Measurements from ENCODE around the gene MBD3L2B.

MBD3L2B gene

DNA sequence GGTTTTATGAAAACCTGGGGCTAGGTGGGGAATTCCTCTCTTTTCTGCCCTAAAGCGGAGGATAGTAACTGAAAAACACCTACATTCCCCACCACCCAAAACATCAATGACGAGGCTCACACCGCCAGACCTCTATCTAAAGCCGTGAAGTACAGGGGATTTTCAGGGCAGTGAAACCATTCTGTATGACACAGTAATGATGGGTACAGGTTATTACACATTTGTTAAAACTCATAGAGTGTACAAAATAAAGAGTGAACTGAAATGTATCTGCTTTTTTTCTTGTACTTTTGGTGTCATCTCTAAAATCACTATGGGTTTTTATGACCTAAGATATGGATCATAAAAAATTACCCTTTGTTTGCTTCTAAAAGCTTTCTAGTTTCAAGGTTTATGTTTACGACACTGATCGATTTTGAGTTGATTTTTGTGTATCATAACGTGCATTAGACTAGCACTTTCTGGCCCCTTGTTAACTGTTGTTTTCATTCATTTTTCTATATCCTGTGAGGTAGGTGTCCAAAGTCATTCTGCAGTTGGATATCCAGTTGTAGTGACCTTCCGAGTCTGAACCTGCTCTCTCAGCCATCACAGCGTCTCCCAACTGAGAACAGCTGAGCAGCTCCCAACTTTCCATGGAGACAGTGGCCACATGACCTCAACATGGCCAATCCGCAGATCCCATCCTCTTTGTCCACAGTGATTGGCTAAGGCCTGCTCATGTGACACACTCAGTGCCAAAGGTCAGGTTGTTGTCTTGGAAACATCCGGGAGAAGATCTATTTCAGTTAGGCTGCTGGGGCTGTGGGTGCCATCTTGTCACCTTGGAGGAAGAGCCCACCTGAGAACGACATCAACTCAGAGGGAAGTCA, 10.3 kb downstream of the MBD3L2B start:
- DNase-seq = no peak

GRCh38 chr19:7007859-7008258, 13.4 kb downstream of the MBD3L2B start:
- no peak for DNase-seq

DNA sequence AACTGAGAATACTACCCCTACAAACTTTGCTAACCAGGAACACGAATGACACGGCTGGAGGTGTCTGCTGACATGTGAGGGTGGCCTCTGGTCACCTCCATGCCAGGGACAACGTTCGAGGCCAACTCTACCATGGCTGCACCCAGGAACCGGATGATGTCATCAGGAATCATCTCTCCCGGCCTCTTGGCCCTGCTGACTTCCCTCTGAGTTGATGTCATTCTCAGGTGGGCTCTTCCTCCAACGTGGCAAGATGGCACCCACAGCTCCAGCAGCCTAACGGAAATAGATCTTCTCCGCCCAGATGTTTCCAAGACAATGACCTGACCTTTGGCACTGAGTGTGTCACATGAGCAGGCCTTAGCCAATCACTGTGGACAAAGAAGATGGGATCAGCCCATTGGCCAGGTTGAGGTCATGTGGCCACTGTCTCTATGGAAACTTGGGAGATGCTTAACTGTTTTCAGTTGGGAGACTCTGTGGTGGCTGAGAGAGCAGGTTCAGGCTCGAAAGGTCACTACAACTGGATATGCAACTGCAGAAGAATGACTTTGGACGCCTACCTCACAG, 15.0 kb downstream of the MBD3L2B start:
- DNase-seq = no peak

DNA sequence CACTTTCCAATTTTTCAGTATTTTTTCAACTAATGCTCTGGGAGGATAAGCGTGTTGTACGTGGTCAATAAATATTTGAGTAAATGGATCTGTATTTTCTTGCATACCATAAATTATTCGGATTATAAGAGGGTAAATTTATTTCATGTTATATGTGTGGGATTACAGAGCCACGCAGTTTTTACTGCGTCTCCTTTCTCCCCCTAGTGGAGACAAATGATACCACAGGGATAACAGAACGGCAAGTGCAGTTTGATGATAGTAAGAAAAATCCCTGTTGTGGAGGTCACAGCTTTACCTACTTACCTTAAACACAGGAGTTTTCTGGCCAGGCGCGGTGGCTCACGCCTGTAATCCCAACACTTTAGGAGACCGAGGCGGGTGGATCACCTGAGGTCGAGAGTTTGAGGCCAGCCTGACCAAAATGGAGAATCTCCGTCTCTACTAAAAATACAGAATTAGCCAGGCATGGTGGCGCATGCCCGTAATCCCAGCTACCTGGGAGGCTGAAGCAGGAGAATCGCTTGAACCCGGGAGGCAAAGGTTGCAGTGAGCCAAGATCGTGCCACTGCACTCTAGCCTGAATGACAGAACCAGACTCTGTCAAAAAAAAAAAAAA, 16.8 kb downstream of the MBD3L2B start:
- no peak for DNase-seq

DNA sequence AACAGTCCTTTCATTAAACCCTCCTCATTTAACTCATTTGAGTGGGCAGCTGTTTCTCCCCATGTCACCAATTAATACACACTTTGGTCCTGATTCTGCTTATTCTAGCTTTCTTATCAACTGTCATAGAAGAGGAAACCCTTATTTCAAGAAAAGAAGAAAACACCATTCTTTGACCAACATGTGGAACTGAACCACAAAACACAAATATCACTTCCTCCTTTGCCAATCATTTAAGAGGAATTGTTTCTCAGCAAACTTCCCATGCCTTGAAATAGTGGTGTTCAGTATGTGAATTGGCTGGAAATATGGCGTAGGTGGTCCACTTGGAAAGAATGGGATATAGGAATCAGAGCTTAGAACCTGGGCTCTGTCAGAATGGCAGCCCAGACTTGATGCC, 20.4 kb downstream of the MBD3L2B start:
- no peak for DNase-seq

GRCh38 chr19:7000333-7000732, 20.9 kb downstream of the MBD3L2B start:
- no peak for DNase-seq

DNA sequence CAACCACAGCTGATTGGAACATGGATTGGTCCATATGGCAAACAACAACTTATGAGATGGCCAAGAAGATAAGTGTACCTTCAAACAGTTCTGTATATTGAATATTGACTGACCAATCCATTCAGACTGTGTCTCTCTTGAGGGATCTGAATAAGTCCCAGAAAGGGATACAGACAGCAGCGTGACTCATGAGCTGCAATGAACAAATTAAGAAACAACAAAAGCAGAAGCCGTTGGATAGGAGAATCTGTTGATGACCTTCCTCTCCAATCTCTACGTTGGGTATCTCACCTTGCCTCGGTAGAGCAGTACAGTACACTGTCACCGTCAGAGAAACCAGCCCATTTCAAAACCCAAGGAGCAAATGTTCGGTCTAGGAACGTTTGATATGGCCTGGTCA, 21.3 kb downstream of the MBD3L2B start:
- DNase-seq = no peak

GRCh38 chr19:6997679-6998445, 23.4 kb downstream of the MBD3L2B start:
- DNase-seq = no peak

DNA sequence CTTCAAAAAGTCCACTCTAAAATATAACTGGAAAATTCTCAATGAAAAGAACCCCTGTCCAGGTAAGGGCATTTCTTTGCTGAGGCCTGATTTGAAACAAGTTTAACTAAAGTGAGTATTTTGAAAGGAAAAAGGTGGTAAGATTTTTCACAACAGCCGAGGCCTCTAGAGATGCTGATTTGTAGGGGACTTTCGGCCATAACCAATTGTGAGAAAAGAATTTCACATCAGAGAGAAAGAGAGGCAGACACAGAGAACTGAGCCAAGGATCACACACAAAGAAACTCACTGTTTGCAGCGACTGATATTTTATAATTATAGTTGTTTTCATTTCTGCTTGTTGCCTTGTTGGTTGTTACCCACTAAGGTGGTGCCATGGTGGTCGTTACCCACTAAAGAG, 24.4 kb downstream of the MBD3L2B start:
- no peak for DNase-seq

- no peak for DNase-seq
Measured at GRCh38 chr19:6995054-6995453, 26.2 kb downstream of the MBD3L2B start.

DNA sequence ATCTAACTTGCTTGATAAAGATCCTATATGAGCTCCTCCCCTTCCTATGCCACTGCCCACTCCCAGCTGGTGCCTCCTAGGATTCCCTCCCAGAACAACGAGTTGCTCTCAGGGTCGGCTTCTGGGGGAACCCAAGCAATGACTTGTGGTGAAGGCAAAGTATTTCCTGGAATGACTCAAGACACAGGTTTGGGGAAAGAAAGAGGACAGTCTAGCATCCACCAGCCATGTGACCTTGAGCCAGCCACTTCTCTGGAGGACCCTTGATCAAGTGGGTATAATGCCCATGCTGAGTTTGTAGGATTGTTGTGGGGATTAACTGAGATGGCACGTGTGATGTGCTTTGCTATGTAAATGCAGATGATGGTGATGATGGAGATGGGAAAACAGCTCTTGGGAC, 33.0 kb downstream of the MBD3L2B start:
- no peak for DNase-seq

- no peak for DNase-seq
Measured at GRCh38 chr19:6987850-6988249, 33.4 kb downstream of the MBD3L2B start.

DNA sequence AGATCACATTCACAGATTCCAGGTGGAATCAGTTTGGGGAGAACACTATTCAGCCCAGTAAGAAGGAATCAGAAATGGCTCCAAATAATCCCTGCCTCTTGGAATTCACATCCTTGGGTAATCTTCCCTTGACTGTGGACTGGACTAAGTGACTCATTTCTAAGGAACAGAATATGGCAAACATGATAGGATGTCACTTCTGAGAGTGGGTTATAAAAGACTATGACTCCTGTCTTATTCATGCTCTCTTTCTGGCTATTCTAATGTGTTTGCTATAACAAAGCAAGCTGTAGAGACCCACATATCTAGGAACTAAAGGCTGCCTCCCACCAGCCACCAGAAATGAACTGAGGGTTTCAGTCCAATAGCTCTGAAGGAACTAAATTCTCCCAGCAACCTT, 37.8 kb downstream of the MBD3L2B start:
- DNase-seq = no peak

DNA sequence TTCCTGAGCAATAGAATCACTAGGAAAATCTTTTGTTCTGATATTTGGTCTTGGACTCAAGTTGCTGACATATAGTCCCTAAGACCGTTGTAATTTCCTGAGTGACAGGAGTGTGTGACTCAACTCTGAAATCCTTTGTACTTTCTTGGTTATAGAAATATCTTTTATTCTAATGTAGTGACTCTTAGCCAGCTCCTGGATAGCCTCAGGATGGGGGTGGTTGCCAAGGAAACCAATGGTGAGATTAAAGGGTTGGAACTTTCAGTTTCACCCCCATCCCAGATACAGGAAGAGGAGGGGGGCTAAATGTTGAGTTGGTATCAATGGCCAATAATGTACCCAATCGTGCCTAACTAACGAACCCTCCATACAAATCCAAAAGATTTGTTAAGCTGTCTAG, 41.8 kb downstream of the MBD3L2B start:
- DNase-seq = no peak

DNA sequence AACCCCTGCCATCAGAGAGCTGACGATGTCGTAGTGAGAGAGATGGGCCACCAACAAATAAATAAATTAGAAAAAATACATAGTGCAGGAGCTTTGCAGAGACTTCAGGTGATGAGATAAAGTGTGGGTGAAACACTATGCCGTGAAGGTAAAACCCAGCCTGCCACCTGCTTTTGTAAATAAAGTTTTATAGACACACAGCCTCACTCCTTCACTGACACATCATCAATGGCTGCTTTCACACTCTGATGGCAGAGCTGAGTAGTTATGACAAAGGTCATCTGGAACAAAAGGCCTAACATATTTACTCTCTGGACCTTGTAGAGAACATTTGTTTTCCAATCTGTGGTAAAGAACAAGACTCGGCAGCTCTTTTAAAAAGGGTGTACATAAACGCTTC, 45.0 kb downstream of the MBD3L2B start:
- no peak for DNase-seq

GRCh38 chr19:6971366-6971765, 49.9 kb downstream of the MBD3L2B start:
- DNase-seq = no peak

- DNase-seq = no peak
Measured at GRCh38 chr19:6970443-6970842, 50.8 kb downstream of the MBD3L2B start.

- DNase-seq = no peak
Measured at GRCh38 chr19:6970021-6970420, 51.2 kb downstream of the MBD3L2B start.

DNA sequence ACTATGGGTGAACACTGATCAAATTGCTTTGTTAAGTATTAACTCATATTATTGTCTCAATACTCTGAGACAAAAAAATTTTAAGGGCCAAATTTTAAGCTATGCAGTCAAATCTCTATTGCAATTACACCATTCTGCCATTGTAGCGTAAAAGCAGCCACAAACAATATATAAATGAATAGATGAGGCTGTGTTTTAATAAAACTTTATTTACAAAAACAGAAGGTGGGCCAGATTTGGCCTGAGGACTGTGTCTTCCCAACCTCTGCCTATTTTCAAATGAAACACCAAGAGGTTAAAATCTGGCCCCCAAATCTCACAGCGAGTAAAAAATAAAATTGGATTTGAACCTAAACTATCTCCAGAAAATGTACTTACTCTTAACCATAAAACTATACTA, 51.7 kb downstream of the MBD3L2B start:
- no peak for DNase-seq

Measured in activated T-cell treated with anti-CD3 and anti-CD28 coated beads for 4 hours (primary cell).